Hippocampal formation (tissue), 2 donors: Measurements from ENCODE around the gene HSPA12A.

Experiments used
- DNase-seq, 2 donors: peaks; one replicate each; lab custom pipeline; 2025; lab: John Stamatoyannopoulos, UW

HSPA12A gene

GRCh38 chr10:116742367-116743265 lies at the start of gene HSPA12A:
Gene HSPA12A (minus strand): TSS chr10:116742566. CDS start chr10:116742469, 97 bp downstream.
- DNase-seq, result peak; percentile 70 to 73

GRCh38 chr10:116791241-116791640 lies 48.9 kb upstream of the HSPA12A start:
- no peak for DNase-seq

GRCh38 chr10:116787893-116788665 lies 45.7 kb upstream of the HSPA12A start:
- DNase-seq, result peak; percentile 33 to 77

GRCh38 chr10:116787053-116787659 lies 44.8 kb upstream of the HSPA12A start:
- DNase-seq, result no peak

GRCh38 chr10:116785867-116786266 lies 43.5 kb upstream of the HSPA12A start:
- DNase-seq, result no peak

- no peak for DNase-seq
These were observed 42.9 kb upstream of the HSPA12A start for GRCh38 chr10:116785282-116785681.

GRCh38 chr10:116784651-116785050 lies 42.3 kb upstream of the HSPA12A start:
- DNase-seq, result no peak

- DNase-seq, result no peak
These were observed 41.7 kb upstream of the HSPA12A start for GRCh38 chr10:116784035-116784434.

- no peak for DNase-seq
These were observed 40.8 kb upstream of the HSPA12A start for GRCh38 chr10:116783011-116783655.

- DNase-seq, result no peak
These were observed 39.1 kb upstream of the HSPA12A start for GRCh38 chr10:116781370-116781884.

GRCh38 chr10:116780691-116781205 lies 38.4 kb upstream of the HSPA12A start:
- DNase-seq, result no peak

- no peak for DNase-seq
These were observed 36.8 kb upstream of the HSPA12A start for GRCh38 chr10:116779076-116779687.

GRCh38 chr10:116777006-116777405 lies 34.6 kb upstream of the HSPA12A start:
- no peak for DNase-seq

GRCh38 chr10:116775488-116776400 lies 33.4 kb upstream of the HSPA12A start:
- no peak for DNase-seq

GRCh38 chr10:116774728-116775151 lies 32.4 kb upstream of the HSPA12A start:
- DNase-seq, result no peak

- DNase-seq, result no peak
These were observed 30.7 kb upstream of the HSPA12A start for GRCh38 chr10:116772909-116773705.

- no peak for DNase-seq
These were observed 29.7 kb upstream of the HSPA12A start for GRCh38 chr10:116771959-116772585.

- no peak for DNase-seq
These were observed 29.0 kb upstream of the HSPA12A start for GRCh38 chr10:116771101-116771958.
